ENCODE measurements around the gene GLG1.

The GLG1 gene

DNA sequence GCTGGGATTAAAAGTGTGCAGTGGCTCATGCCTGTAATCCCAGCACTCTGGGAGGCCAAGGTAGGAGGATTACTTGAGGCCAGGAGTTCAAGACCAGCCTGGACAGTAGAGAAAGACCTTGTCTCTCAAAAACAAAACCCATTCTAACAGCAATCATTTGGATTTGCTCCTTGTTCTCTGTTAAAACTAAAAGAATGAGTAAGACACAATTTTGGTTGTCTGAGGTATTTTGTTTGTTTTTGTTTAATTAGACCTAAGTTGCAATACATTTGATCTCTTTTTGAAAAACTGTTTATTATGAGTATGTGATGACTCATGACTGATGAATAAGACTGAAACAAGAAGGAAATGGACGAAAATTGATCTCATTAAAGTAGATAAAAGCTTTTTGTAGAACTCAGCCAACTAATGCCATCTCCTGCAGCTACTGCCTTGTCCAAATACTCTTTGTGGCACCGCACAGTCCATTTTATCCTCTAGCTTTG, 29.0 kb downstream of the GLG1 start:
- no peak overlapping the region for H3K4me3 ChIP-seq (ENCODE audit: low read depth, low read length)
- TF ChIP-seq, protein P1, sequence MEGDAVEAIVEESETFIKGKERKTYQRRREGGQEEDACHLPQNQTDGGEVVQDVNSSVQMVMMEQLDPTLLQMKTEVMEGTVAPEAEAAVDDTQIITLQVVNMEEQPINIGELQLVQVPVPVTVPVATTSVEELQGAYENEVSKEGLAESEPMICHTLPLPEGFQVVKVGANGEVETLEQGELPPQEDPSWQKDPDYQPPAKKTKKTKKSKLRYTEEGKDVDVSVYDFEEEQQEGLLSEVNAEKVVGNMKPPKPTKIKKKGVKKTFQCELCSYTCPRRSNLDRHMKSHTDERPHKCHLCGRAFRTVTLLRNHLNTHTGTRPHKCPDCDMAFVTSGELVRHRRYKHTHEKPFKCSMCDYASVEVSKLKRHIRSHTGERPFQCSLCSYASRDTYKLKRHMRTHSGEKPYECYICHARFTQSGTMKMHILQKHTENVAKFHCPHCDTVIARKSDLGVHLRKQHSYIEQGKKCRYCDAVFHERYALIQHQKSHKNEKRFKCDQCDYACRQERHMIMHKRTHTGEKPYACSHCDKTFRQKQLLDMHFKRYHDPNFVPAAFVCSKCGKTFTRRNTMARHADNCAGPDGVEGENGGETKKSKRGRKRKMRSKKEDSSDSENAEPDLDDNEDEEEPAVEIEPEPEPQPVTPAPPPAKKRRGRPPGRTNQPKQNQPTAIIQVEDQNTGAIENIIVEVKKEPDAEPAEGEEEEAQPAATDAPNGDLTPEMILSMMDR (IDR thresholded peaks at IDR 0.05; ENCODE audit: low read depth, low read length, missing control alignments): no peak
- DNase-seq (ENCODE audit: low read depth): no peak

DNA sequence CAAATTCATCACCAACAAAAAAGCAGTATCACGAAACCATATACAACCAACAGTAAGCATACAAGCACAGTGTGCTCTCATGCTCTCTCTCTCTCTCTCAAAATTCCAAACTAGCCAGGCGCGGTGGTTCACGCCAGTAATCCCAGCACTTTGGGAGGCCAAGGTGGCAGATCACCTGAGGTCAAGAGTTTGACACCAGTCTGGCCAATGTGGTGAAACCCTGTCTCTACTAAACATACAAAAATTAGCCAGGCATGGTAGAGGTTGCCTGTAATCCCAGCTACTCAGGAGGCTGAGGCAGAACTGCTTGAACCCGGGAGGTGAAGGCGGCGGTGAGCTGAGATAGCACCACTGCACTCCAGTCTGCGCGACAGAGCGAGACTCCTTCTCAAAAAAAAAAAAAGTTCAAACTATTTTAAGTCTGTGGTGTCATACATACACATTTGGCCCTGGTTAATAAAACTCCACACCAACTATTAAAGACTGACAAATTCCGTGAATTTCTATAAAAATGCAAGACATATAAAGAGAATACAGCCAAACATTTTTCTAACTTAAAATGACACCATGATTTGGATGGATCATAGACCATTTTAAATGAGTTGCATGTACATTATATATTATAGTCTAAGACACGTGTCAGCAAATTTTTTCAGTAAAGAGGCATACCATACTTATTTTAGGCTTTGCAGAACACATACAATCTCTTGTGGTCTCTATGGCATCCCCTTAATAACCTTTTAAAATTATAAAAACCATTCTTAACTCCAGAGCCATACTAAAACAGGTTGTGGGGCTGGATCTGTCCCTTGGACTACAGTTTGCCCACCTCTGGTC, 30.9 kb downstream of the GLG1 start:
- DNase-seq (ENCODE audit: low read depth): no peak
- TF ChIP-seq, protein P1 (IDR thresholded peaks at IDR 0.05; ENCODE audit: low read depth, low read length, missing control alignments): no peak
- H3K4me3 ChIP-seq (ENCODE audit: low read depth, low read length): no peak overlapping the region

DNA sequence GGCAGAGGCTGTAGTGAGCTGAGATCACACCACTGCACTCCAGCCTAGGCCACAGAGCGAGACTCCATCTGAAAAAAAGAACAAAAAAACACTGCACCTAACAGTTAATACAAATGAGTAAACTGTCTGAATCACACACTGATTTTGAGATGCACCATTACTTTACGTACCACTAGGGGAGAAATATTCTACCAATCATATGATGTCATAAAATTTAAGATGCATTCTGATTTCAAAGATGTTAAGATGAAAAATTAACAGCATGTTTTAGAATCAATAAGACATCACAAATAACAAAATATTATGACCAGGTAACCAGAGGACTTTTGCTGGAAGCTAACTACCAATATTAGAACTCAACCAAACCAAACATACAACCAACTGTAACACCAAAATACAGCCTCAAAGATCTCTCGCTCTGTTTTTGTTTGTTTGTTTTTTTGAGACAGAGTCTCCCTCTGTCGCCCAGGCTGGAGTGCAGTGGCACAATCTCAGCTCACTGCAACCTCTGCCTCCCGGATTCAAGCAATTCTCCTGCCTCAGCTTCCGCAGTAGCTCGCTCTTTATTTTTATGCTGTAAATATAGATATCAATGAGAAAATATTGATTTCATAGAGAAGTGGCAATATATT, 31.6 kb downstream of the GLG1 start:
- TF ChIP-seq, protein P1 (IDR thresholded peaks at IDR 0.05; ENCODE audit: low read depth, low read length, missing control alignments): no peak
- no peak overlapping the region for H3K4me3 ChIP-seq (ENCODE audit: low read depth, low read length)
- no peak for DNase-seq (ENCODE audit: low read depth)

DNA sequence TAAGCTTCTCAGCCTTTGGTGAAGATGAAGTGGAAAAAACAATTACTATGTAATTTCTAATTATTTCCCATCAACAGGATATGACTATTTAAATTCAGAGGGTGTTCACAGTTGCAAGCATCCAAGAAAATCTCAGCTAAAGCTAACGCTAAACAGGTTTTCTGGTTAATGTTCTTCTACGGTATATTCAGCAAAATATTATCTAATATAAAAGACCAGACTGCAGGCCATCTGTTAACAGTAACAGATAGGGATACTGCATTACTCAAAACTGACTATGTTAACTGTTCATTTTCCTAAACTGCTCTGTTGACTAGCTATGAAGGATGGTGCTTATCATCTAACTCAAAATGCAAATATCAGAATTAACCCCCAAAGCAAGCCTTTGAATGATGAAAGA, 32.8 kb downstream of the GLG1 start:
- no peak for DNase-seq (ENCODE audit: low read depth)
- TF ChIP-seq, protein P1 (IDR thresholded peaks at IDR 0.05; ENCODE audit: low read depth, low read length, missing control alignments): no peak
- H3K4me3 ChIP-seq (ENCODE audit: low read depth, low read length): no peak overlapping the region

DNA sequence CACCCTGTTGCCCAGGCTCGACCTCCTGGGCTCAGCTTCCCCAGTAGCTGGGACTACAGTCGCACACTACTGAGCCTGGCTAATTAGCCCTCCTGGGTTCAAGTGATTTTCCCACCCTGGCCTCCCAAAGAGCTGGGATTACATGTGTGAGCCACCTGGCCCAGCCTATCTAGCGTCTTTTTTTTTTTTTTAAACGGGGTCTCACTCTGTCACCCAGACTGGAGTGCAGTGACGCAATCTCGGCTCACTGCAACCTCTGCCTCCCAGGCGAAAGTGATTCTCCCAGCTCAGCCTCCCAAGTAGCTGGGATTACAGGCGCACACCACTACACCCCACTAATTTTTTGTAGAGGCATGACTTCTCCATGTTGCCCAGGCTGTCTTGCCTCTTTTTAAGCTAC, 33.3 kb downstream of the GLG1 start:
- H3K4me3 ChIP-seq (ENCODE audit: low read depth, low read length): no peak overlapping the region
- no peak for DNase-seq (ENCODE audit: low read depth)
- TF ChIP-seq, protein P1 (IDR thresholded peaks at IDR 0.05; ENCODE audit: low read depth, low read length, missing control alignments): no peak

DNA sequence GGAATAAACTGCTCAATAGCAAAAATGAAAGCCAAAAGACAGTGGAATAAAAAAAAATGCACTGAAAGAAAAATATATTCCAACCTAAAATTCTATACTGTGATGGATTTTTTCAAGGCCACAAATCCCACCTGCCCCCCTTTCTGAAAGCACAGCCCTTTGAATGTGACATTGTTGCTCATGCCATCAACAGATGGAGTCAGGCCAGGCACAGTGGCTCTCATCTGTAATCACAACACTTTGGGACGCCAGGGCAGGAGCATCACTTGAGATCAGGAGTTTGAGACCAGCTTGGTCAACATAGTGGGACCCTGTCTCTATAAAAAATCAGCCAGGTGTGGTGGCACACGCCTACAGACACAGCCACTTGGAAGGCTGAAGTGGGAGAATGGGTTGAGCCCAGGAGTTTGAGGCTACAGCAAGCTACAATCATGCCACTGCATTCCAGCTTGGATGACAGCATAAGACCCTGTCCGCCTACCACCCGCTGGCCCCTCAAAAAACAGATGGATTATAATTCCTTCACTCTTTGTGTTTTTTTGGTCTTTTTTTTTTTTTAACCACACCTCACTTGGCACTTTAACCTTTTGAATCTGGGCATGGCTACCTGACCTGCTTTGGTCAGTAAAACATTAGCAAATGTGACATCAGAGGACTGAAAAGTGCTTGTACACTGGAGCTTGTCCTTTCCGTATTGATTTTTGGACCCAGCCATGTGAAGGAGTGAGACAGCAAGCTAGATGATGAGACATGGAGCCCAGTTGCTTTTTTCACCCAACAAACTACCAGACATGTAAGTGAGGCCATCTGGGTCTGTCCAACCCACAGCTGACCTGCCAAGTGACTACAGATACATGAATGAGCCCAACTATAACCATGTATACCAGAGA, 36.3 kb downstream of the GLG1 start:
- H3K4me3 ChIP-seq (ENCODE audit: low read depth, low read length): no peak overlapping the region
- TF ChIP-seq, protein P1 (IDR thresholded peaks at IDR 0.05; ENCODE audit: low read depth, low read length, missing control alignments): no peak
- DNase-seq (ENCODE audit: low read depth): no peak

Data from GM12864 (cell line).